Measurements from ENCODE around the gene CRAMP1.

Gene CRAMP1

DNA sequence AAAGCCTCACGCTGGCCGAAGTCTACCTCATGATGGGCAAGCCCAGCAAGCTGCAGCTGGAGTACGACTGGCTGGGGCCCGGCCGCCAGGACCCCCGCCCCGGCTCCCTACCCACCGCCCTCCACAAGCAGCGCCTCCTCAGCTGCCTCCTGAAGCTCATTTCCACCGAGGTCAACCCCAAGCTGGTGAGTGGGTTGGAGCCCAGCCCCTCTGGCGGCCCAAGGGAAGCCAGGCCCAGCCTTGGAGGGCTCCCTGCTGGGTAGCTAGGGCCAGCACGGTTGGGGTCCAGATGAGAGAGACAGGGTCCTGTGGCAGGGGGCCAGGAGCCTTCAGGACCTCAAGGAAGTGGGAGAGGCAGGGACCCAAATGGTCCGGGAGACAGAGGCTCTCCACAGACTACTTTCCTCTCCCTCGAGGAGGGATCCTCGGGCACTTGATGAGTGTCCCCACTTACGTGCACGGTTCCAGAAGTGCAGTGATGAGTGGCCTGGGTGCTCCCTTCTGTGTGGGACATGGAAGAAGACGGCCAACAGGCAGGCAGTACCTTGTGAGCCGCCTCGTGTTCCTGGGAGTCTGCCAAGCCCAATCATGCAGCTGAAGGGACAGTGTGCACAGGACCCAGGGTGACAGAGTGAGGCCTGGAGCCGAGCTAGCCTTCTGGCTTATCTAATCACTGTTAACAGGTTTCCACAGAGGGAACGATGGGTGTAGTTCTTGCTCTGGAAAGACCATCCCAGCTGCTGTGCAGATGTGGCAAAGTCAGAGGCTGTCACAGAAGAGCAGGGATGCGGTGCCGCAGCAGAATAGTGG, 44.9 kb downstream of the CRAMP1 start:
- no peak for DNase-seq (ENCODE audit: low spot score)

DNA sequence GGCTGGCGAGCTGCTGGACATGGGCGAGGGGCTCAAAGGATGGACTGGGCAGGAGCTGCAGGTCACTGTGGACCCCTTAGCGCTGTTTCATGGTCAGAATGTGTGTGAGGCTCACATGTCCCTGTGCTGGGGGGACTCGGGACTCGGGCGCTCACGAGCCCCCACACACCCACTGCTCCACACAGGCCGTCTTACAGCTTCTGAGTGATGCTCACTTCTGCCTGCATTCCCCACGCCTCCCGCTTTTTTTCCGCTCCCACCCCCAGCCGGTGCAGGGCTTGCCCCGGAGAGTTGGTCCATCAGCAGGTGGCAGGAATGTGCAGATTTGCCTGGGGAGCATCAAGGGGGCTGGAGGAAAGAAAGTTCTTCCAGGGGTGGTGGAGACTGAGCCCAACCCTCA, 45.7 kb downstream of the CRAMP1 start:
- DNase-seq (ENCODE audit: low spot score) = no peak

DNA sequence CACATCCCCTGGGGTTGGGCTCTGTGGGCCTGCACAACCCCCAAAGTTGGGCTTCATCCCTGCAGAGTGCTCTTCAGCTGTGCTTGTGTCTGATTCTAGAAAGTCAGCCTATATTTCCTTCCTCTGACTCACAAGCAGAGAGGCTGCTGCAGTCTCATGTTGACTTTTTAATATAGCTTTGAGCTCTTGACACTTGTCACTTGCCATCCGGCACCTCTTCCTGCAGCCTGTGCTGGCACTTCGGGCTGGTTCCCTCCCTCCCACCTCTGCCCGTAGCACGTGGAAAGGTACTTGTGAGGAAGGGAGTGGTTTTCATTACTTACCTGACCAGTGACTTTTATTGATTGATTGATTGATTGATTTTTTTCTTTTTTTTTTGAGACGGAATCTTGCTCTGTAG, 46.9 kb downstream of the CRAMP1 start:
- DNase-seq (ENCODE audit: low spot score) = no peak

DNA sequence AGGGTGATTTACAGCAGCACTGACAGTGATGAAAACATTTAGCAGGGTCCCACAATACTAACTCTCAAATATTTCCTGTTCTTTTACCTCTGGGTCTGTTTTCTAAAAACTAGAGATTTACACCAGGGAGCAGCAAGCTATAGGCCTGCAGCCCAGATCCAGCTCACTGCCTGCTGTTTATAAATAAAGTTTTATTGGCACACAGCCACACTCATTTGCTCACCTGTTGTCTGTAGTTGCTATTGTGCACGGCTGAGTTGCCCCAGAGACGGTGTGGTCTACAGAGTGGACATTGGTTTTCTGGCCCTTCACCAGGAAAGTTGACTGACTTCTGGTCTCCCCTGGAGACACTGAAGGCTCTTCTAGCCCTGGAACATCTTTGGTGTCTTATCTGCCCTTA, 49.7 kb downstream of the CRAMP1 start:
- DNase-seq (ENCODE audit: low spot score) = no peak

DNA sequence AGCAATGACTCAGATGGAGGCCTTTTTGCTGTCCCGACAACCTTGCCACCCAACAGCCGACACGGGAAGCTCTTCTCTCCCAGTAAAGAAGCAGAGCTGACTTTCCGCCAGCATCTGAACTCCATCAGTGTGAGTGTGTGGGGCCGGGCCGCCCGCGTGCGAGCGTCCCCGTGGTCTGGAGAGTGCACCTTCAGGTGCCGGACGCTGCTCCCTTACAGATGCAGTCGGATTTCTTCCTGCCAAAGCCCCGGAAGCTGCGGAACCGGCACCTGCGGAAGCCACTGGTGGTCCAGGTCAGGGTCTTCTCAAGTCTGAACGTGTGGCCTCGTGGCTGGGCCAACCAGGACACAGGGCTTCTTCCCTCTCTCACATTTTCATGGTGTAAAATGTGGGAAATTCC, 50.4 kb downstream of the CRAMP1 start:
- DNase-seq (ENCODE audit: low spot score) = no peak

DNA sequence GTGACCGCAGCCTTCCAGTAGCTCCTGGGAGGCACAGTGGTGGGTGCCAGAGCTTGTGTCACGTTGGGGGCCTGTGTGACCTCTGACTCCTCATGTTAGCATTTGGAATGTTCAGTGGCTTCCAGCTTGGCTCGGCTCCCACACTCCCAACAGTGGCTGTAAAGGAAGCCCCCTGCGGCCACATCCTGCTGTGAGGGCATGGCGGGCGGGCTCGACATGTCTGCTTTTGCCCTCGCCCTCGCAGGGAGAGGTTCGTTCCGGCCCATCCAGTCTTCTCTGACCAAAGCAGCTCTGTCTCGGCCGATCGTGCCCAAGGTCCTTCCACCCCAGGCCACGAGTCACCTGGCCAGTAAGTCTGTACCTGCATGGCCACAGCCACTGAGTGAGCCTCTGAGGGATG, 53.7 kb downstream of the CRAMP1 start:
- no peak for DNase-seq (ENCODE audit: low spot score)

DNA sequence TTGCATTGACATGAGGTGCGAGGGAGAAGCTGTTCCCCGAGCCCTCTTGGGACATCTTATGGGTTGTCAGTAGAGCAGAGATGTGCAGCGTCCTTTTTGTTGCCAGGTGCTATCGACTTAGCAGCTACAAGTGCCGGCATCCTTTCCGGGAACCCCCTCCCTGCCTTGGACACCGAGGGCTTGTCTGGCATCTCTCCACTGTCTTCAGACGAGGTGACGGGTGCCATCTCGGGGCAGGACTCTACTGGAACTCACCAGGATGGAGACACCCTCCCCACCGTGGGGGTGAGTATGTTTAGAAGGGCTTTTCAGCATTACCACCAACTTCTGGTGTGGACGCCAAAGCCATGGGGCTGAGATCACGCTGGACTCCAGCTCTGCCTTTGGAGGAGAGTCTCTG, 54.2 kb downstream of the CRAMP1 start:
- DNase-seq (ENCODE audit: low spot score) = no peak

DNA sequence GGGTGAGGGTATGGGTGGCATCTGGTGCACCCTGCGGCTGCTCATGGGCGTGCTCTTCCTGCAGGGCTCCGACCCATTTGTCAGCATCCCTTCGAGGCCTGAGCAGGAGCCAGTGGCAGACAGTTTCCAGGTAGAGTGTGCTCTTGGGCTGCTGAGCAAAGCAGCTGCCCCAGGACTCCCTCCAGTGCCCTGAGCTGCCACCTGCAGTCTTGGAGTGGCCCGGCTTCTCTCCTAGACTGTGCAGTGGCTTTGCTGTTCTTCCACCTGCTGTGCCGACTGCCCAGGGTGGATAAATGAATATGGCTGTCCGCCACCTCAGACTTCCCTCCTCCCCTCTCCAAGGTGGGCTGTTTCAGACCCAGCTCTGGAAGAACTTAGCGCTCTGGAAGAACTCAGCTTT, 55.1 kb downstream of the CRAMP1 start:
- DNase-seq (ENCODE audit: low spot score) = no peak

DNA sequence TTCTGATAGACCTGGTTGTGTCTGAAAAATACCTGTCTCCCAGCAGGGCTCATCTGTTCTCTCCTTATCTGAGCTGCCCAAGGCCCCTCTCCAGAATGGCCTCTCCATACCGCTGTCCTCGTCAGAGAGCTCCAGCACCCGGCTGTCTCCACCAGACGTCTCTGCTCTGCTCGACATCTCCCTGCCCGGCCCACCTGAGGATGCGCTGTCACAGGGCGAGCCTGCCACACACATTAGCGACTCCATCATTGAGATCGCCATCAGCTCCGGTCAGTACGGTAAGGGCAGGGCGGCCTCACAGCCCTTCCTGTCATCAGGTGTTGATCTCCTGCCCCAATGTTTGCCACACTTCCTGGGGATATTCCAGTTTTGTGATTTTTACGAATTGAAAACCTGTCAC, 55.8 kb downstream of the CRAMP1 start:
- no peak for DNase-seq (ENCODE audit: low spot score)

DNA sequence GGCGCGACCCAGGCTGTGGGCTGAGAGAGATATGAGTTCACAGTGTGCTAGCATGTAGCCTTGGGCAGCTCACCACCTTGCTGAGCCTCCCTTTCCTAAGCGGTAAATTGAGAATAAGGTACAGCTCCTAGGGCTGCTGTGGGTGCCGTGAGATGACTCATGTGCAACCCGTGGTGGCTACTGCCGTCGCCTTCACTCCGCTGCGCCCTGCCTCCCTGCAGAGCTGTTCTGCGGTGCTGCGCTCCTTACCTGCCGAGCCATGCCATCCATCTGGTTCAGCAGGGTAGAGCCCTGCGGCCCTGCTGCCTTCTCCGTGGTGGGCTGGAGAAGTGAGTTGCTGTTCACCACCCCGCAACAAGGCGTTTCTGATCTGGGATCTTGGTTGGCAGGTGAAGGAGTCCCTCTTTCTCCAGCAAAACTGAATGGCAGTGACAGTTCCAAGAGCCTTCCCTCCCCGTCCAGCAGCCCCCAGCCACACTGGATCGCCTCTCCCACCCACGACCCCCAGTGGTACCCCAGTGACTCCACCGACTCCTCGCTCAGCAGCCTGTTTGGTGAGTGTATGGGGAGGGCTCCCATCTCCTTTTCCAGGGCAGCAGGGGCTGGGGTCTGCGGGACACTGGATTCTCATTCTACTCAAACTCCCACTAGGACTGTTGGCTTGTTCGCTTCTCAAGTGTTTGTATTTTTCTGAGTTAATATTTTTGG, 56.6 kb downstream of the CRAMP1 start:
- no peak for DNase-seq (ENCODE audit: low spot score)

DNA sequence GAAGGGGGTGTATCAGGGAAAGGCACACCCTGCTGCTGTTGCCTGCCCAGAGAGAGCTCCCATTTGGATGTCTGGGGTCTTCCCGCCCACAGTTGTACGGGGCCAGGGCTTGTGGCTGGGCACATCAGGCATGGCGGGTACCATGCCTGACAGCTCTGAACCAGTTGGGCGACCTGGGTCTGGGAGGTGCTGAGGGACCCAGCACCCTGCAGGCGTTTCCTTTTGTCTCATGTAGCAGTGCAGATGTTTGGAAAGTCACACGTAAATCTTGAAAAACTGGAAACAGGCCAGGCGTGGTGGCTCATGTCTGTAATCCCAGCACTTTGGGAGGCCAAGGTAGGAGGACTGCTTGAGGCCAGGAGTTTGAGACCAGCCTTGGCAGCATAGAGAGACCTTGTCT, 57.5 kb downstream of the CRAMP1 start:
- DNase-seq (ENCODE audit: low spot score) = no peak

DNA sequence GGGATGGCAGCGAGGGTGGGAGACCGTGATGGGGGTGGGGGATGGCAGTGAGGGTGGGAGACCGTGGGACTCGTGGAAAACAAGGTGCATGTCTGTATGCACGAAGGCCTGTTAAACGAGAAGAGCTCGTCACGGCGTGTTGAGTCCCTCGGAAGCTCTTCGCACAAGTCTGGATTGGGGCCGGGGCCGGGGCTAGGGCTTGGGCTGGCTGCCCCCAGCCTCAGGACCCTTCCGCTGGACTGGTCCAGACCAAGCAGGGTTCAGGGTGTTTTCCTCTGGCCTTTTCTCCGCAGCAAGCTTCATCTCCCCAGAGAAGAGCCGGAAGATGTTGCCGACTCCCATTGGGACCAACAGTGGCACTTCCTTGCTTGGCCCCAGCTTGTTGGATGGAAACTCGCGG, 58.2 kb downstream of the CRAMP1 start:
- no peak for DNase-seq (ENCODE audit: low spot score)

DNA sequence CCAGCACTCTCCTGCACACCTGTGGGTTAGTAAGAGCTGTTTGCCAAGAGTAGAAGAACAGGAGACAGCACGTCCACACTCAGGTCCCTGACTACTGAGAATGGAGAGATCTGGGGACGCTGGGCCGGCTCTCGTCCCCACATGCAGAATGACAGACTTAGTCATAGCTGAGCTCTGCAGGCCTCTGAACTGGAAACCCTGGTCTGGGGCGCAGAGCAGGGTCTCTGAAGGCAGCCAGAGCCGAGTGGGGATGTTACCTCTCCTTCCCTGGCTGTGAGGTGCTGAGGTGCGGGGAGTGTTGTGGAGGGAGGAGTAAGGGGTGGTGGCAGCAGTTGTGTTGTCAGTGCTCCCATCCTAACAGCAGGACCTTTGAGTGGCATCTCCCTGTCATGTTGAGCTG, 58.7 kb downstream of the CRAMP1 start:
- DNase-seq (ENCODE audit: low spot score) = no peak

DNA sequence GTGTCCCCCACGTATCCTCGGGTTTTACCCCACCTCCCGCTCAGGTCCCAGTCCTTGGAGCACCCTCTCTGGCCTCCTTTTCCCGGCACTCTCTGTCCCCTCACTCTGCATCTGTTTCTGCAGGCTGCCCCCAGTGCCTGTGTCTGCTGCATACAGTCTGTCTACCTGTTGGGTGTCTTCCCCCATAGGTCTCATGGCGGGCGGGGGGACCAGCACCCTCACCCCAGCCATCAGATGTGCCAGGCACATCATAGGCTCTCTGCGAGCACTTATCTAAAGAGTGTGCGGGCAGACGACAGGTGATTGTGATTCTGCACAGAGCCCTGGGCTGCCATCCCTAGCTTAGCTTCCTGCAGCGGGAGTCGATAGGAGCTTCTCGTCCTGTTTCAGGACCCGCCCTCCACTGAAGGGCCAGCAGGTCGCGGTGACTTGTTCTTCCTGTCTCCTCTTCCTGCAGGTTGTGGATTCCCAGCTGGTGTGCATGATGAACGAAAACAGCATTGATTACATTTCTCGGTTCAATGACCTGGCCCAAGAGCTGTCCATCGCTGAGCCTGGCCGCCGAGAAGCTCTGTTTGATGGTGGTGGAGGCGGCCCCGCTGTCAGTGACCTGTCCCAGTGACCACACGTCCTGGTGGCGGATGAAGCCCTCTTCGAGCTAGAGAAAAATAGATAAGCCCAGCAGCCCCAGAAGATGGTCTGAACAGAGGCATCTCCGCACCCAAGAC, 61.4 kb downstream of the CRAMP1 start:
- DNase-seq (ENCODE audit: low spot score) = no peak

DNA sequence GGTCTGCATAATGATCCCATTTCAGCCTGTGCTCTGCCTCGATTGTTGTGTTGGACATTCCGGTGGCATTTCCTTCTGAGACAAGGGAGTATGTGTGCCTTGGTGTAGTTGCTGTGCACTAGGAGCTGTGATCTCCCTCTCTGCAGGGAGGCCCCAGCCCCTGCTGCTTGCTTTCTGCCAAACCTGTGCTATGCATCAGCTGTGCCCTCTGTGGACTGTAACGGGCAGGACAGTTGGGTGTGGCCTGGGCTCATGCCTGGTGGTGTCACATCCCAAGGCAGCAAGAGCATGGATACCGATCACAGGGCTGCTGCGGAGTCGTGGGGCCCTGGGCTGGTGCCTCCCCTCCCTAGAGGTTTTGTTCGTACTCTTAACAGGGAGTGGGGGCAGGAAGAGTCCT, 62.1 kb downstream of the CRAMP1 start:
- no peak for DNase-seq (ENCODE audit: low spot score)

DNA sequence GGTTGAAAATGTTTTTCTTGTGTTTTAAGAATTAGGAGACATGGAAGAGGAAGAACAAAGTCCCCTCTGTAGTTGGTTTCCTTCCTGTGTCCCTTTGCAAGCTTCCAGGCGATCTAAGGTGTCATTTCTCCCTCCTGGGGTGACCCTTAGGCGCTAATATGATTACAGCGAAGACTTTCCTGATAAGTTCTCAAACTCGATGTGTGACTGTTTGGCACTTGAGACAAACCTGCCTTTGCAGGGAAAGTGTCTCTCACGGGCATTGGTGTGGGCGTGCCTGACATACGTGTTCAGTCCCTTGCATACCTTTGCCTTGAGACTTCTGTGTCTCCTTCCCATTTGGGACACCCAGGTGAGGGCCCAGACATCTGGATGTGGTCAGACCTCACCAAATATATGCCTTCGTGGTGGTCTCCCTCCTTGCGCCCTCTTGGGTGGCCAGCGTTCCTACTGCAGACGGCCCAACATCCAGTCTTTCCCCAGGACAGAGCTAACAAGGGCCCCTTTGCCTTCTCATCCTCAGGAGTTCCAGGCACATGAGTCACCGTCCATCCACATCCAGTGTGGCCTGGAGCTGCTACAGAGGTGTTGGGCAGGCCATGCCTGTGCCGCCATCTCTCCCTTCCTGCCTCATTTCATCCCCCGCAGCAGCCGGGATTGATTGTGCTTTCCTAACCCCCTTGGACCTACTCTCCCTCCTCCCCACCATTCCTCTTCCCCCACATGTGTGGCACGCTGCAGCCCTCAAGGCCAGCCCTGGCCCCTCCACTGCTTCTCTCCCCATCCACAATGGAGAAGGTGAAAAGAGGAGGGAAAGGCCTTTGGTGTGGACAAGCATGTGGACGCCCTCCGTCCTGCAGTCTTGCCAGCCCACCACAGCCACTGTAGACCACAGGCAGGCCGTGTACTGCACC, 62.8 kb downstream of the CRAMP1 start:
- DNase-seq (ENCODE audit: low spot score) = no peak

DNA sequence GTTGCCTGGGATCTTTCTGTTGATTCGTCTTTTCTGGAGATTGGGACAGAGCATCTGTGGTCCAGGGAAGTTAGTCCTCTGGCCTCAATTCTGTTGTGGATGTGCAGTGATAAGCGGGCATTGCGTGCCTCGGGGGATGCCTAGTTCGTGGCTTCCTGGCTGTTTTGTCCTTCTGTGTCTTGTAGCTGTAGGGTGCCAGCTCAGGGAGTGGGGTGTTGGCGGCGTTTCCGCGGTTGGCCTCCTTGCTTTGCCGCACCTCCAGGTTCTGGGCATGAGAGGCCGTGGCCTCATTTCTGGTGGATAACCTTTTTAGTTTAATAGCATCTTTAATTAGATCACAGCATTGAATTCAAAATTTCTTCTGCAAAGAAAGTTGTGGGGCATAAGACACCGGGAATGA, 64.5 kb downstream of the CRAMP1 start:
- no peak for DNase-seq (ENCODE audit: low spot score)

DNA sequence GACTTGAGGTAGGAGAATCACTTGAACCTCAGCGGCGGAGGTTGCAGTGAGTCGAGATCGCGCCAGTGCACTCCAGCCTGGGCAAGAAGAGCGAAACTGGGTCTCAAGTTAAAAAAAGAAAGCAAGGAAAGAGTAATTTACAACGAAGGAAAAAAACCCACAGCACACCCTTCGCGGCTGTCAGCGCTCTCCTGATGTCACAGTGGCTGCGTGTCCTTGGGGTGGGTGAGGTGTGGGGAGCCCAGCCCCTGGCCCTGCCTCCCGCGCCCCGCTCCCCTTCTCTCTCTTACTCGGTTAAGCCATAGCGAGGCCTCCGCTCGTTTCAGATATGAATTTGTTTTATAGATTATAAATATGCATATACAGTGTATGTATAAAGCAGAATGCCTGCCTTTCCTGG, 65.2 kb downstream of the CRAMP1 start:
- no peak for DNase-seq (ENCODE audit: low spot score)

DNA sequence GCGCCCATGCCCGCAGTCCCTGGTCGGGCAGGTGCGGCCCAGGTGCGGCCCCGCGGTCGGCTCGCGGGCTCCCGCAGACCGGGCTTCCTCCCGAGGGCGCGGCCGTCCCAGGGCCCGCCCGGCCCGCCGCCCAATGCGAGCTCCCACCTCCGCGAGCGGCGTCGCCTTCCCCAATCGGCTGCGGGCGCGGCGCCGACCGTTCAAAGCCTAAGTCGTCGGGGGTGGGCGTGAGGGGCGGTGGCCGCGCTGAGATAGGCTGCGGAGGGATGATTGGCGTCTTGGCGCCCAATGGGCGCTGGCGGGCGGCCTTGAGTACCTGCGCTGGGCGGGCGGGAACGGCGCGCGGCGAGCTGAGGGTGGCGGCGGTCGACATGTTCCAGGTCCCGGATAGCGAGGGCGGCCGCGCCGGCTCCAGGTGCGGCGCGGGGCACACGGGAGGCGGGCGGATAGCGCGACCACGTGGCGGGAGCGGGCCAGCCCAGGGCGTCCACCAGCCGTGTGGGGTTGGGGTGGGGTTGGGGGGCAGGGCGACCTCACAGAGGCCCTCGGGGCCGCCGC, 65.9 kb downstream of the CRAMP1 start, which contains the start of gene JPT2:
JPT2 (plus strand) TSS at position 338 of the 558 bp plus-strand sequence; CDS start at position 372, 34 bp downstream.
- DNase-seq (ENCODE audit: low spot score) = peak; percentile 97

DNA sequence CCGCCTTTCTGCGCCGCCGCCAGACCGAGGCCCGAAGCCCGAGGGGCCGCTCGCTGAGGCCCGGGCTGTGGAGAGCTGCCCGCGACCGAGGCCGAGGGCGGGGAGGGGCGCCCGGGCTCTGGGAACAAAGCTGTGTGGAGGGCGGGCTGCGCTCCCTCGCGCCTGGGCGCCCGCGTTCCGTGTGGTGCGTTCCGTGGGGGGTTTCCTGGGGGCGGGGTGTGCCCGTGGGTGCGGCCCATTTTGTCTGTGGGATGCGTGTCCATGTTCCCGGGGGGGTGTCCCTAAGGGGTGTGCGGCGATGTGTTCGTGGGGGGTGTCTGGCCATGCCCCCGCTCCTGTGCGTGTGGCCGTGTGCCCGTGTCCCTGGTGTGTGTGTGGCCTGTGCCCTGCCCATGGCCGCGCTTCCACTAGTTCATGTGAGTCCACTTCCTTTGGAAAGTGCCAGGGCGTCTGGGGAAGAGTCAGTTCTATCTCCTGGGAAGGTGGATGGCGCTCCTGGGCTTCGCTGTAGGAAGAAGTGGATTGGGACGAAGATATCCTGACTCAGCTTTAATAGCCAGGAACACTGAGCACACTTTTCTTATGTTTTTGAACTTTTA, 66.4 kb downstream of the CRAMP1 start:
- DNase-seq (ENCODE audit: low spot score) = peak; percentile 29

DNA sequence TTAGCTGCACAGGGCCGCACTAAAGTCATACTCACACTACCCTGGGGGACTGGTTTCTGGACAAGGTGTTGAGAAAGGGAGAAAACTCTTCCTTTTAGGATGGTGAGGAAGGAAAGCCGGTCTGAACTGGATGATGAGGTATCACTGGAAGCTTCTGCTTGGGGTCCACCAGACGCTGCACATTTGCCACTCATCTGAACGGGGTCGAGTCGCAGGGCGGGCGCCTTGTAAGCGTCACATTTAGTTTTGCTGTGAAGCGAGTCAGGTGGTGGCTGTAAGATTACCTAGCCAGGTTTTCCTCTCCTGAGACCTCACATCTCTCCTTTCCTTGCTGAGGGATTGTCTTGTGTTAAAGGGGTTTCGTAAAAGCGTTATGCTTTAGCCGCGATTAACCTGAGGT, 68.2 kb downstream of the CRAMP1 start:
- DNase-seq (ENCODE audit: low spot score) = no peak
